Measurements from ENCODE around the gene STX17. TPM values are rescaled to one million over a fixed set of nuclear protein-coding genes. Genes with fewer than 3 reads are reported as not detected.

STX17 gene
- total and polyA plus RNA-seq, 2 of the 13 experiments (the other 11 are each of a cell fraction or from before 2014, with no cell fraction given), result 8.3 to 25.7 TPM

- ChIA-PET POLR2A (no interaction called here), CTCF (ENCODE audit: low intra/inter-chr PET ratio, low total read pairs) (no interaction called here)
- BruUV-seq (replicated peaks), result no TSS peak
Observed at GRCh38 chr9:99911600-99911999, 5.1 kb downstream of the STX17 start.

More at GRCh38 chr9:99911600-99911999, 5.1 kb downstream of the STX17 start:
- H3K79me2 ChIP-seq (ENCODE audit: insufficient read depth, low read length), result peaks cover 21% of the 10 kb centered on the region
- H3K9ac ChIP-seq (ENCODE audit: insufficient read depth, low read depth, low read length), result no peak overlapping the region
- intact Hi-C loops (cut with micrococcal nuclease; ENCODE audit: unreplicated experiment), result no loop called here
- ATAC-seq (no peak), FAIRE-seq (no peak), DNase-seq (ENCODE audit: low spot score) (no peak)
- no peak for TF ChIP-seq ZNF101 (CRISPR knock-in tag; IDR thresholded peaks at IDR 0.05; ENCODE audit: borderline replicate concordance, low read depth)
- peak; percentile 67 for TF ChIP-seq ZNF121 (CRISPR knock-in tag; IDR thresholded peaks at IDR 0.05)
- TF ChIP-seq AGO2 (optimal IDR thresholded peaks at IDR 0.05; ENCODE audit: low read depth, low read length), result no peak
- no peak for TF ChIP-seq HNF1A (IDR thresholded peaks at IDR 0.05; ENCODE audit: low read depth)
- TF ChIP-seq HNF1A (CRISPR knock-in tag; IDR thresholded peaks at IDR 0.05; ENCODE audit: borderline replicate concordance), result no peak
- TF ChIP-seq RXRA (CRISPR knock-in tag; IDR thresholded peaks at IDR 0.05), result no peak
- no peak for TF ChIP-seq SUZ12 (IDR thresholded peaks at IDR 0.05; ENCODE audit: low read depth, low read length)
- H2AFZ ChIP-seq (ENCODE audit: low read length), result no peak overlapping the region
- 0 out of 2 replicates have a peak, but pooled peaks cover 2% of the 10 kb centered on the region for H4K20me1 ChIP-seq (ENCODE audit: insufficient read depth, low read length)
- WGBS (ENCODE audit: low lambda C conversion rate), result 96% methylated on average over 7 of the region's 7 CpGs
- H3K27me3 ChIP-seq (ENCODE audit: control insufficient read depth in 1 of 2, insufficient read depth in 2 of 2, low read length in 2 of 2), result no peaks in the 10 kb centered on the region
- peaks cover 13% of the 10 kb centered on the region for H3K4me1 ChIP-seq (ENCODE audit: insufficient read depth, low read length)
- no peak overlapping the region for H3K4me2 ChIP-seq (ENCODE audit: low read depth, low read length)
- H3K9me3 ChIP-seq (ENCODE audit: low read length), result no peaks in the 10 kb centered on the region
- in situ Hi-C loops (cut with HindIII; ENCODE audit: extremely low pct_ligation_motif_present, low pct_unique_long_range_greater_than_20kb), result no loop called here
- H3K27ac ChIP-seq (ENCODE audit: extremely low read length, insufficient read depth, low read length), result no peak overlapping the region
- H3K36me3 ChIP-seq (replicated peaks in 1 of 2; ENCODE audit: control insufficient read depth in 1 of 2, insufficient read depth in 2 of 2, low read length in 2 of 2), result peaks cover 2 to 12% of the 10 kb centered on the region in 2 experiments; a peak in 4 of 5 replicates
- no peak overlapping the region for H3K4me3 ChIP-seq (replicated peaks in 1 of 3; ENCODE audit: insufficient read depth in 1 of 3, low read depth in 2 of 3, low read length in 3 of 3)

Measured in HepG2 (cell line).